Measurements from ENCODE around the gene KIAA1671.

DNA sequence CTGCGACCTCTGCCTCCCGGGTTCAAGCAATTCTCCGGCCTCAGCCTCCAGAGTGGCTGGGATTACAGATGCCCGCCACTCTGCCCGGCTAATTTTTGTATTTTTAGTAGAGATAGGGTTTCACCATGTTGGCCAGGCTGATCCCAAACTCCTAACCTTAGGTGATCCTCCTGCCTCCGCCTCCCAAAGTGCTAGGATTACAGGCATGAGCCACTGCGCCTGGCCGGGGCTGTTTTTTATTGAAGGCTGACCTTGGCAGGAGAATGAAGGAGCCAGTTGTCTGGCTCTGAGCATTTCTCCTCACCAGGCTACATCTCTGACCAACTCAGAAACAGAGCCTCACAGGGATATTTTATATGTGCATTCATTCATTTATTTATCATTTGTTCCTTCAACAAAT lies 2.3 kb downstream of the KIAA1671 start:
- no peak for TF ChIP-seq POLR2A (IDR thresholded peaks at IDR 0.05)
- TF ChIP-seq, protein P1, sequence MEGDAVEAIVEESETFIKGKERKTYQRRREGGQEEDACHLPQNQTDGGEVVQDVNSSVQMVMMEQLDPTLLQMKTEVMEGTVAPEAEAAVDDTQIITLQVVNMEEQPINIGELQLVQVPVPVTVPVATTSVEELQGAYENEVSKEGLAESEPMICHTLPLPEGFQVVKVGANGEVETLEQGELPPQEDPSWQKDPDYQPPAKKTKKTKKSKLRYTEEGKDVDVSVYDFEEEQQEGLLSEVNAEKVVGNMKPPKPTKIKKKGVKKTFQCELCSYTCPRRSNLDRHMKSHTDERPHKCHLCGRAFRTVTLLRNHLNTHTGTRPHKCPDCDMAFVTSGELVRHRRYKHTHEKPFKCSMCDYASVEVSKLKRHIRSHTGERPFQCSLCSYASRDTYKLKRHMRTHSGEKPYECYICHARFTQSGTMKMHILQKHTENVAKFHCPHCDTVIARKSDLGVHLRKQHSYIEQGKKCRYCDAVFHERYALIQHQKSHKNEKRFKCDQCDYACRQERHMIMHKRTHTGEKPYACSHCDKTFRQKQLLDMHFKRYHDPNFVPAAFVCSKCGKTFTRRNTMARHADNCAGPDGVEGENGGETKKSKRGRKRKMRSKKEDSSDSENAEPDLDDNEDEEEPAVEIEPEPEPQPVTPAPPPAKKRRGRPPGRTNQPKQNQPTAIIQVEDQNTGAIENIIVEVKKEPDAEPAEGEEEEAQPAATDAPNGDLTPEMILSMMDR (IDR thresholded peaks at IDR 0.05) = no peak
- TF ChIP-seq EP300 (IDR thresholded peaks at IDR 0.05) = no peak
